ENCODE data around the gene TRIM16.
"Not testable (repeated sequence)": the region's sequence is repeated elsewhere in the genome, so short reads cannot be mapped to it uniquely, and the experiment has no call there.

Gene TRIM16
- total RNA-seq = 6.6 reads per million, percentile 24 among the genes with 10 or more reads in this experiment

- peak; percentile 75 for DNase-seq
These were observed at the start of gene TRIM16 for GRCh38 chr17:15683824-15684478. TRIM16 (minus strand) TSS chr17:15684311; CDS start chr17:15651609, 32,702 bp downstream.

- not testable (repeated sequence) for DNase-seq
These were observed 49.2 kb upstream of the TRIM16 start for GRCh38 chr17:15733174-15733789.

GRCh38 chr17:15731900-15732299 lies 47.8 kb upstream of the TRIM16 start, which contains the start of gene TBC1D26:
TBC1D26 (plus strand) TSS chr17:15732283; CDS start chr17:15735349, 3,066 bp downstream.
- not testable (repeated sequence) for DNase-seq

- DNase-seq = not testable (repeated sequence)
These were observed 46.4 kb upstream of the TRIM16 start for GRCh38 chr17:15730535-15730934.

GRCh38 chr17:15716601-15717563 lies 32.8 kb upstream of the TRIM16 start:
- DNase-seq = not testable (repeated sequence)

- DNase-seq = not testable (repeated sequence)
These were observed 24.8 kb upstream of the TRIM16 start for GRCh38 chr17:15708879-15709278.

- DNase-seq = not testable (repeated sequence)
These were observed 20.7 kb upstream of the TRIM16 start for GRCh38 chr17:15704813-15705212.

- DNase-seq = not testable (repeated sequence)
These were observed 20.1 kb upstream of the TRIM16 start for GRCh38 chr17:15704239-15704638.

- DNase-seq = not testable (repeated sequence)
These were observed 15.8 kb upstream of the TRIM16 start for GRCh38 chr17:15699937-15700336.

GRCh38 chr17:15699413-15699924 lies 15.4 kb upstream of the TRIM16 start, which contains the start of gene ZNF286A:
ZNF286A (plus strand) TSS chr17:15699752; CDS start chr17:15700330, 578 bp downstream.
- peak; percentile 94 for DNase-seq

- not testable (repeated sequence) for DNase-seq
These were observed 14.9 kb upstream of the TRIM16 start for GRCh38 chr17:15698967-15699366.

- not testable (repeated sequence) for DNase-seq
These were observed 3.4 kb upstream of the TRIM16 start for GRCh38 chr17:15687494-15687893.

- not testable (repeated sequence) for DNase-seq
These were observed 976 bp downstream of the TRIM16 start for GRCh38 chr17:15683135-15683534.

- not testable (repeated sequence) for DNase-seq
These were observed 8.1 kb downstream of the TRIM16 start for GRCh38 chr17:15675991-15676390.

- not testable (repeated sequence) for DNase-seq
These were observed 9.5 kb downstream of the TRIM16 start for GRCh38 chr17:15674640-15675039.

GRCh38 chr17:15669526-15669925 lies 14.6 kb downstream of the TRIM16 start:
- DNase-seq = not testable (repeated sequence)

- DNase-seq = no peak
These were observed 20.4 kb downstream of the TRIM16 start for GRCh38 chr17:15663691-15664090.

GRCh38 chr17:15663176-15663575 lies 20.9 kb downstream of the TRIM16 start:
- DNase-seq = no peak

- no peak for DNase-seq
These were observed 21.4 kb downstream of the TRIM16 start for GRCh38 chr17:15662681-15663080.

- DNase-seq = no peak
These were observed 24.0 kb downstream of the TRIM16 start for GRCh38 chr17:15660077-15660476.

GRCh38 chr17:15659663-15660062 lies 24.4 kb downstream of the TRIM16 start:
- no peak for DNase-seq

- no peak for DNase-seq
These were observed 24.9 kb downstream of the TRIM16 start for GRCh38 chr17:15659236-15659635.

All from effector CD4-positive, alpha-beta T cell (primary cell).